ENCODE measurements around the gene PRKG1. TPM values are rescaled to one million over a fixed set of nuclear protein-coding genes. Genes with fewer than 3 reads are reported as not detected.

The PRKG1 gene
- polyA plus RNA-seq, 3 donors, result not detected

DNA sequence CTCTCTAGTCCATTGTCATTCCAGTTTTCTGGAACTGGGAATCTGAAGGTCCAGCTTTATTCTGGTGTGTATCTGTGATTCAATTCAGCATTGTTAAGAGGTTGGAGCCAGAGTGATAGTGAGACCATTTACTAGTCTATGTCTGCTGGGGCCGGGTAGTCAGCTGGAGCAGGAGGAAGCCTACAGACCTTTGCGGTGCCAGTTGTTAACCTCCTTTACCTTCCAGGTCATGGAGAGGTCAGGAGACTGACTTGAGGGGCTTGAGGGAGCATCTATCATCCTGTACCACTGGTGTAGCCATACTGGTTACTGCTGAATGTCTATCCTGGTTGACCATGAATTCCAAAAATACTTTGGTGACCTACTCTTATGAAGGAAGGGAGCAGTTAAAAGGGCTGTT, 634.3 kb downstream of the PRKG1 start:
- peaks cover 0 to 2% (median 0%) of the 10 kb centered on the region in 3 donors for H3K27me3 Mint-ChIP-seq (ENCODE audit: low read depth in 3 of 3)
- TF ChIP-seq, protein P1, sequence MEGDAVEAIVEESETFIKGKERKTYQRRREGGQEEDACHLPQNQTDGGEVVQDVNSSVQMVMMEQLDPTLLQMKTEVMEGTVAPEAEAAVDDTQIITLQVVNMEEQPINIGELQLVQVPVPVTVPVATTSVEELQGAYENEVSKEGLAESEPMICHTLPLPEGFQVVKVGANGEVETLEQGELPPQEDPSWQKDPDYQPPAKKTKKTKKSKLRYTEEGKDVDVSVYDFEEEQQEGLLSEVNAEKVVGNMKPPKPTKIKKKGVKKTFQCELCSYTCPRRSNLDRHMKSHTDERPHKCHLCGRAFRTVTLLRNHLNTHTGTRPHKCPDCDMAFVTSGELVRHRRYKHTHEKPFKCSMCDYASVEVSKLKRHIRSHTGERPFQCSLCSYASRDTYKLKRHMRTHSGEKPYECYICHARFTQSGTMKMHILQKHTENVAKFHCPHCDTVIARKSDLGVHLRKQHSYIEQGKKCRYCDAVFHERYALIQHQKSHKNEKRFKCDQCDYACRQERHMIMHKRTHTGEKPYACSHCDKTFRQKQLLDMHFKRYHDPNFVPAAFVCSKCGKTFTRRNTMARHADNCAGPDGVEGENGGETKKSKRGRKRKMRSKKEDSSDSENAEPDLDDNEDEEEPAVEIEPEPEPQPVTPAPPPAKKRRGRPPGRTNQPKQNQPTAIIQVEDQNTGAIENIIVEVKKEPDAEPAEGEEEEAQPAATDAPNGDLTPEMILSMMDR (IDR thresholded peaks at IDR 0.05), result no peak
- Histone ChIP-seq H3K4me1 (ENCODE audit: control insufficient read depth in 1 of 2, insufficient read depth in 2 of 2, low read length in 2 of 2) (no peaks in the 10 kb centered on the region), H3K4me2 (replicated peaks; ENCODE audit: extremely low read depth, low read length, poor library complexity, severe bottlenecking) (no peak overlapping the region), H4K20me1 (ENCODE audit: insufficient read depth, low read length) (no peaks in the 10 kb centered on the region), H3K9ac (ENCODE audit: insufficient read depth, low read length, poor library complexity, severe bottlenecking) (no peak overlapping the region), H3K36me3 (replicated peaks in 1 of 2; ENCODE audit: control insufficient read depth in 1 of 2, insufficient read depth in 2 of 2, low read length in 2 of 2) (no peaks in the 10 kb centered on the region), H3K27me3 (ENCODE audit: control insufficient read depth in 2 of 2, insufficient read depth in 2 of 2, low read length in 2 of 2) (no peaks in the 10 kb centered on the region), H3K4me3 (replicated peaks in 1 of 3; ENCODE audit: low read depth in 2 of 3, low read length in 3 of 3) (no peak overlapping the region), H3K9me3 (replicated peaks in 1 of 2; ENCODE audit: control insufficient read depth in 1 of 2, insufficient read depth in 1 of 2, low read length in 2 of 2) (no peaks in the 10 kb centered on the region), H2AFZ (ENCODE audit: insufficient read depth, low read depth, low read length, poor library complexity, severe bottlenecking) (no peak overlapping the region), H3K27ac (ENCODE audit: low read depth in 1 of 2, low read length in 2 of 2) (no peak overlapping the region), H3K79me2 (ENCODE audit: insufficient read depth, low read length) (no peaks in the 10 kb centered on the region)
- WGBS (ENCODE audit: insufficient coverage), result no CpG with 5 or more reads among the region's 2 CpGs
- no peaks in the 10 kb centered on the region for H3K36me3 Mint-ChIP-seq
- DNase-seq, result no peak
- H3K4me3 Mint-ChIP-seq, result no peak overlapping the region
- intact Hi-C loops (cut with micrococcal nuclease), result no loop called here
- no peaks in the 10 kb centered on the region for H3K9me3 Mint-ChIP-seq
- no peak overlapping the region for H3K27ac Mint-ChIP-seq
- H3K4me1 Mint-ChIP-seq, result no peaks in the 10 kb centered on the region

DNA sequence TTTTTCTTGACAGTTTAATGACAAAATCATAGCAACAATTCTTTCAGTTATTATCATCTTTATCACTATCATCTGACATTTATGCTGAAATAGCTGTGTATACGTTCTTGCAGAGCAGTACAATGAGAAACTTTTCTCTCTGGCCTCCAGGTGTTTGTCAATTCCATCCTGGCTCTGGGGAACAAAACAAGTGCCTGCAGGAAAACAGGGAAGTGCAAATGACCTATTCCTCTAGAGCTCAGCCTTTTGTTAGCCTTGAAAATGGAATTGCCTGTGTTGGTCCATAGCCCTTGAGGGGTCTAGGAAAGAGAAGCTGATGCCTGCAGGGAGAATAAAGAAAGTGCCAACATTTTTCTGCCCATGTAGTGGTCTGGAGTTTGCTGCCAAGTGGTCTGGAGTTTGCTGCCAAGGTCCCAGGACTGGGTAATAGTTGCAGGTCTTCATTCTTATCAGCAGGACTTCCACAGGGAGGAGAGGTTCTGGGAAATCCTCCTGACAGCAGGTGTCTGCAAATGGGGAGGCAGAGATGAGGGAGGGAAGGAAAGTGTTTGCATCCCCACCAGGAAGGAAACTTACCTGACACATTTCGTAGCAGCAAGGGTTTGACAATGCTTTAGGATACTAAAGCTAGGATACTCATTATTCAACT, 635.2 kb downstream of the PRKG1 start:
- H3K36me3 Mint-ChIP-seq, result no peaks in the 10 kb centered on the region
- no peaks in the 10 kb centered on the region for H3K4me1 ChIP-seq (ENCODE audit: control insufficient read depth in 1 of 2, insufficient read depth in 2 of 2, low read length in 2 of 2)
- H3K9me3 Mint-ChIP-seq, result peaks cover 0 to 3% (median 0%) of the 10 kb centered on the region in 7 donors
- H2AFZ ChIP-seq (ENCODE audit: insufficient read depth, low read depth, low read length, poor library complexity, severe bottlenecking), result no peak overlapping the region
- H3K4me1 Mint-ChIP-seq, result no peaks in the 10 kb centered on the region
- H3K27me3 ChIP-seq (ENCODE audit: control insufficient read depth in 2 of 2, insufficient read depth in 2 of 2, low read length in 2 of 2), result no peaks in the 10 kb centered on the region
- H3K27me3 Mint-ChIP-seq (ENCODE audit: low read depth in 3 of 3), result peaks cover 0 to 5% (median 0%) of the 10 kb centered on the region in 3 donors
- no peak overlapping the region for H3K4me3 Mint-ChIP-seq
- H3K9ac ChIP-seq (ENCODE audit: insufficient read depth, low read length, poor library complexity, severe bottlenecking), result no peak overlapping the region
- H3K27ac Mint-ChIP-seq, result no peak overlapping the region
- no peaks in the 10 kb centered on the region for H4K20me1 ChIP-seq (ENCODE audit: insufficient read depth, low read length)
- WGBS (ENCODE audit: insufficient coverage), result no CpG with 5 or more reads among the region's 2 CpGs
- H3K79me2 ChIP-seq (ENCODE audit: insufficient read depth, low read length), result no peaks in the 10 kb centered on the region
- no peak overlapping the region for H3K4me2 ChIP-seq (replicated peaks; ENCODE audit: extremely low read depth, low read length, poor library complexity, severe bottlenecking)
- TF ChIP-seq, protein P1 (IDR thresholded peaks at IDR 0.05), result no peak
- H3K4me3 ChIP-seq (replicated peaks in 1 of 3; ENCODE audit: low read depth in 2 of 3, low read length in 3 of 3), result no peak overlapping the region
- no peak for DNase-seq
- no peaks in the 10 kb centered on the region for H3K9me3 ChIP-seq (replicated peaks in 1 of 2; ENCODE audit: control insufficient read depth in 1 of 2, insufficient read depth in 1 of 2, low read length in 2 of 2)
- intact Hi-C loops (cut with micrococcal nuclease), result no loop called here
- H3K36me3 ChIP-seq (replicated peaks in 1 of 2; ENCODE audit: control insufficient read depth in 1 of 2, insufficient read depth in 2 of 2, low read length in 2 of 2), result no peaks in the 10 kb centered on the region
- H3K27ac ChIP-seq (ENCODE audit: low read depth in 1 of 2, low read length in 2 of 2), result no peak overlapping the region
